ENCODE measurements around the gene ESD. TPM values are rescaled to one million over a fixed set of nuclear protein-coding genes. Genes with fewer than 3 reads are reported as not detected.
"Not testable (repeated sequence)": the region's sequence is repeated elsewhere in the genome, so short reads cannot be mapped to it uniquely, and the experiment has no call there.

ESD gene
- total and polyA plus RNA-seq, 10 of the 15 experiments (the other 5 are each of a cell fraction or from before 2014, with no cell fraction given), result 105 to 387 (median 195) TPM

- RAD21 ChIA-PET (ENCODE audit: unreplicated experiment), result no interaction called here
- in situ Hi-C loops (cut with MboI) (no loop called here), intact Hi-C loops (cut with micrococcal nuclease; ENCODE audit: unreplicated experiment) (no loop called here)
- Histone ChIP-seq H3K4me1 (ENCODE audit: control insufficient read depth, insufficient read depth, low read length) (no peaks in the 10 kb centered on the region), H3K79me2 (ENCODE audit: control insufficient read depth, insufficient read depth, low read length) (no peaks in the 10 kb centered on the region), H3K27me3 (replicated peaks in 1 of 2; ENCODE audit: control insufficient read depth in 2 of 2, insufficient read depth in 2 of 2, low read length in 1 of 2) (no peaks in the 10 kb centered on the region), H2AFZ (ENCODE audit: control insufficient read depth, low read depth, low read length) (no peak overlapping the region), H3K36me3 (ENCODE audit: control insufficient read depth in 2 of 2, insufficient read depth in 2 of 2, low read length in 1 of 2) (peaks cover 0 to 11% of the 10 kb centered on the region in 2 experiments; a peak in 2 of 4 replicates), H3K27ac (ENCODE audit: control insufficient read depth, insufficient read depth) (no peak overlapping the region), H3K4me3 (no peak overlapping the region), H3K9ac (ENCODE audit: control insufficient read depth, insufficient read depth, low read length) (no peak overlapping the region), H4K20me1 (ENCODE audit: control insufficient read depth, insufficient read depth) (no peaks in the 10 kb centered on the region), H3K4me2 (ENCODE audit: control insufficient read depth, insufficient read depth) (no peak overlapping the region), H3K9me3 (replicated peaks; ENCODE audit: control insufficient read depth, insufficient read depth, low read length) (no peaks in the 10 kb centered on the region; the same call in 2 of the 3 replicates)
- CTCF ChIA-PET, result interaction anchor here (0.7 to 1.3 kb wide), 2 partner anchors 55 to 220 kb away, joined by 3 read pairs; no protein-coding TSS in a partner anchor
- TF ChIP-seq CREM (IDR thresholded peaks at IDR 0.05; ENCODE audit: low read depth) (no peak), HDGF (IDR thresholded peaks at IDR 0.05) (no peak), HSF1 (IDR thresholded peaks at IDR 0.05; ENCODE audit: low read depth, low read length) (no peak), E4F1 (IDR thresholded peaks at IDR 0.05; ENCODE audit: borderline replicate concordance, partially characterized antibody) (no peak), KLF5 (IDR thresholded peaks at IDR 0.05; ENCODE audit: partially characterized antibody) (no peak), USF1 (IDR thresholded peaks at IDR 0.05; ENCODE audit: borderline replicate concordance, extremely low read length, insufficient read depth, low read depth, low read length) (no peak), NFYA (IDR thresholded peaks at IDR 0.05; ENCODE audit: borderline replicate concordance, low read depth, low read length) (no peak), ZNF622 (IDR thresholded peaks at IDR 0.05) (no peak), WRNIP1 (IDR thresholded peaks at IDR 0.05; ENCODE audit: borderline replicate concordance, low read depth, low read length) (no peak)
- DNase-seq (ENCODE audit: low read depth, low spot score), result no peak
- POLR2A ChIA-PET, result no interaction called here
- ATAC-seq, result no peak
- FAIRE-seq, result no peak
- BruUV-seq (replicated peaks), result no TSS peak
- SMC1A ChIA-PET (ENCODE audit: uncharacterized antibody, unreplicated experiment), result interaction anchor here (1.0 kb wide), 1 partner anchor 9 kb away, joined by 3 read pairs; no protein-coding TSS in a partner anchor
Measured at GRCh38 chr13:46771693-46772092, 25.3 kb downstream of the ESD start.

- SMC1A ChIA-PET (ENCODE audit: uncharacterized antibody, unreplicated experiment), result interaction anchor here (1.0 kb wide), 1 partner anchor 21 kb away, joined by 3 read pairs; no protein-coding TSS in a partner anchor
- DNase-seq (ENCODE audit: low read depth, low spot score); H3K9me3 ChIP-seq (replicated peaks; ENCODE audit: control insufficient read depth, insufficient read depth, low read length); H3K27ac ChIP-seq (ENCODE audit: control insufficient read depth, insufficient read depth); H2AFZ ChIP-seq (ENCODE audit: control insufficient read depth, low read depth, low read length); H3K27me3 ChIP-seq (replicated peaks in 1 of 2; ENCODE audit: control insufficient read depth in 2 of 2, insufficient read depth in 2 of 2, low read length in 1 of 2); H3K79me2 ChIP-seq (ENCODE audit: control insufficient read depth, insufficient read depth, low read length); H3K4me3 ChIP-seq; CTCF ChIA-PET; H3K4me2 ChIP-seq (ENCODE audit: control insufficient read depth, insufficient read depth); RAD21 ChIA-PET (ENCODE audit: unreplicated experiment); H4K20me1 ChIP-seq (ENCODE audit: control insufficient read depth, insufficient read depth); FAIRE-seq; intact Hi-C loops (cut with micrococcal nuclease; ENCODE audit: unreplicated experiment); POLR2A ChIA-PET; in situ Hi-C loops (cut with MboI); H3K9ac ChIP-seq (ENCODE audit: control insufficient read depth, insufficient read depth, low read length); H3K36me3 ChIP-seq (ENCODE audit: control insufficient read depth in 2 of 2, insufficient read depth in 2 of 2, low read length in 1 of 2); H3K4me1 ChIP-seq (ENCODE audit: control insufficient read depth, insufficient read depth, low read length); ATAC-seq; BruUV-seq (replicated peaks): not testable (repeated sequence)
- 76% methylated on average over 4 of the region's 4 CpGs for WGBS (ENCODE audit: insufficient coverage, insufficient replicate concordance, low lambda C conversion rate, missing lambda C conversion rate)
Measured at GRCh38 chr13:46769925-46770324, 27.0 kb downstream of the ESD start.
